ENCODE data around the gene VCL. TPM values are rescaled to one million over a fixed set of nuclear protein-coding genes. Genes with fewer than 3 reads are reported as not detected.

Gene VCL
- total and polyA plus RNA-seq, 9 of the 15 experiments (the other 6 are each of a cell fraction or from before 2014, with no cell fraction given): 29.8 to 186 (median 76.4) TPM

DNA sequence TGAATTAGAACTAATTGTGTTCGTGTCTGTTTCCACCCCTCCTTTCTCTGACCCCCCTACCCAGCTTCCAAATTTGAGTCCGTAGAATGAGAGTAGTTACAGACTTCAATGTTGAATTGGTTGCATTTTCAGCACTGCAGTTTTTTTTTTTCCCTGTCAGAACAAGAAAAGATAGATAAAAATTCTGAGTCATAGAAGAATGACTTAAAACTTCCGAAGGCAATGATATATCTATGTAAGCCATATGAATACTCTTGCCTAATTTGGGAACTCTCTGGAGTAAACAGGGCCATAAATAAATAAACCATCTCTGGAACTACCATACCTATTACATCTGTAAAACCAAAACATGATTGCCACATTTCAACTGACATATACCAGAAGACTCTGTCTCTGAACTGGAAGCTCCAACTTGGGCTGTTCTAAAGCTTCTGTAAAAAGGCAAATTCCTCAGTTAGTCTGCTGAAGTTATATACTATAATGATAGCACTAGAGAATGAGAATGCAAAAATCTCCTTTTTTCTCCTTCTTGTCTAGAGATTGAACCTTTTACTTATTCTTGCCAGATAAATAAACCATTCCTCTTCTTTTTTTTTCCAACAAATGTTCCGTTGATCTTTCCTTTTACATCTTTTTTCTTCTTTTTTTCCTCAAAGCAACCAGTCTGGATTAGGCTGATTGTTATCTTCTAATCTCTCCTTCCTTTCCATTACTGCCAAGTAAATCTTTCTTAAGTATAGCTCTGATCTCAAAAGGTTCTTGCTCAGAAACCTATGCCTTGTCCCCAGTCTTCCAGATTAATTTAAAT lies 23.5 kb downstream of the VCL start (continued):
- TF ChIP-seq, protein P1, sequence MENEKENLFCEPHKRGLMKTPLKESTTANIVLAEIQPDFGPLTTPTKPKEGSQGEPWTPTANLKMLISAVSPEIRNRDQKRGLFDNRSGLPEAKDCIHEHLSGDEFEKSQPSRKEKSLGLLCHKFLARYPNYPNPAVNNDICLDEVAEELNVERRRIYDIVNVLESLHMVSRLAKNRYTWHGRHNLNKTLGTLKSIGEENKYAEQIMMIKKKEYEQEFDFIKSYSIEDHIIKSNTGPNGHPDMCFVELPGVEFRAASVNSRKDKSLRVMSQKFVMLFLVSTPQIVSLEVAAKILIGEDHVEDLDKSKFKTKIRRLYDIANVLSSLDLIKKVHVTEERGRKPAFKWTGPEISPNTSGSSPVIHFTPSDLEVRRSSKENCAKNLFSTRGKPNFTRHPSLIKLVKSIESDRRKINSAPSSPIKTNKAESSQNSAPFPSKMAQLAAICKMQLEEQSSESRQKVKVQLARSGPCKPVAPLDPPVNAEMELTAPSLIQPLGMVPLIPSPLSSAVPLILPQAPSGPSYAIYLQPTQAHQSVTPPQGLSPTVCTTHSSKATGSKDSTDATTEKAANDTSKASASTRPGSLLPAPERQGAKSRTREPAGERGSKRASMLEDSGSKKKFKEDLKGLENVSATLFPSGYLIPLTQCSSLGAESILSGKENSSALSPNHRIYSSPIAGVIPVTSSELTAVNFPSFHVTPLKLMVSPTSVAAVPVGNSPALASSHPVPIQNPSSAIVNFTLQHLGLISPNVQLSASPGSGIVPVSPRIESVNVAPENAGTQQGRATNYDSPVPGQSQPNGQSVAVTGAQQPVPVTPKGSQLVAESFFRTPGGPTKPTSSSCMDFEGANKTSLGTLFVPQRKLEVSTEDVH (IDR thresholded peaks at IDR 0.05; ENCODE audit: low read depth, partially characterized antibody): peak; percentile 53
- TF ChIP-seq ZNF316 (IDR thresholded peaks at IDR 0.05): peak; percentile 40; the same call in 1 of the 2 replicates
- TF ChIP-seq, protein P2, sequence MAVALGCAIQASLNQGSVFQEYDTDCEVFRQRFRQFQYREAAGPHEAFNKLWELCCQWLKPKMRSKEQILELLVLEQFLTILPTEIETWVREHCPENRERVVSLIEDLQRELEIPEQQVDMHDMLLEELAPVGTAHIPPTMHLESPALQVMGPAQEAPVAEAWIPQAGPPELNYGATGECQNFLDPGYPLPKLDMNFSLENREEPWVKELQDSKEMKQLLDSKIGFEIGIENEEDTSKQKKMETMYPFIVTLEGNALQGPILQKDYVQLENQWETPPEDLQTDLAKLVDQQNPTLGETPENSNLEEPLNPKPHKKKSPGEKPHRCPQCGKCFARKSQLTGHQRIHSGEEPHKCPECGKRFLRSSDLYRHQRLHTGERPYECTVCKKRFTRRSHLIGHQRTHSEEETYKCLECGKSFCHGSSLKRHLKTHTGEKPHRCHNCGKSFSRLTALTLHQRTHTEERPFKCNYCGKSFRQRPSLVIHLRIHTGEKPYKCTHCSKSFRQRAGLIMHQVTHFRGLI (CRISPR knock-in tag; IDR thresholded peaks at IDR 0.05): no peak
- no peak for TF ChIP-seq SRSF9 (IDR thresholded peaks at IDR 0.05; ENCODE audit: borderline replicate concordance, low read depth, low read length)
- TF ChIP-seq, protein P3, sequence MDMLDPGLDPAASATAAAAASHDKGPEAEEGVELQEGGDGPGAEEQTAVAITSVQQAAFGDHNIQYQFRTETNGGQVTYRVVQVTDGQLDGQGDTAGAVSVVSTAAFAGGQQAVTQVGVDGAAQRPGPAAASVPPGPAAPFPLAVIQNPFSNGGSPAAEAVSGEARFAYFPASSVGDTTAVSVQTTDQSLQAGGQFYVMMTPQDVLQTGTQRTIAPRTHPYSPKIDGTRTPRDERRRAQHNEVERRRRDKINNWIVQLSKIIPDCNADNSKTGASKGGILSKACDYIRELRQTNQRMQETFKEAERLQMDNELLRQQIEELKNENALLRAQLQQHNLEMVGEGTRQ (CRISPR knock-in tag; IDR thresholded peaks at IDR 0.05): no peak
- TF ChIP-seq NCOA2 (IDR thresholded peaks at IDR 0.05; ENCODE audit: partially characterized antibody in 2 of 2): peak in 1 of 2 experiments; percentile 67
- TF ChIP-seq CBX8 (IDR thresholded peaks at IDR 0.05; ENCODE audit: borderline replicate concordance, extremely low read depth, low read depth, low read length, poor library complexity, severe bottlenecking): no peak
- no peak for TF ChIP-seq STAG1 (CRISPR knock-in tag; IDR thresholded peaks at IDR 0.05; ENCODE audit: borderline replicate concordance)
- TF ChIP-seq, protein P4, sequence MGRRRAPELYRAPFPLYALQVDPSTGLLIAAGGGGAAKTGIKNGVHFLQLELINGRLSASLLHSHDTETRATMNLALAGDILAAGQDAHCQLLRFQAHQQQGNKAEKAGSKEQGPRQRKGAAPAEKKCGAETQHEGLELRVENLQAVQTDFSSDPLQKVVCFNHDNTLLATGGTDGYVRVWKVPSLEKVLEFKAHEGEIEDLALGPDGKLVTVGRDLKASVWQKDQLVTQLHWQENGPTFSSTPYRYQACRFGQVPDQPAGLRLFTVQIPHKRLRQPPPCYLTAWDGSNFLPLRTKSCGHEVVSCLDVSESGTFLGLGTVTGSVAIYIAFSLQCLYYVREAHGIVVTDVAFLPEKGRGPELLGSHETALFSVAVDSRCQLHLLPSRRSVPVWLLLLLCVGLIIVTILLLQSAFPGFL (CRISPR knock-in tag; IDR thresholded peaks at IDR 0.05): no peak
- TF ChIP-seq, protein P5, sequence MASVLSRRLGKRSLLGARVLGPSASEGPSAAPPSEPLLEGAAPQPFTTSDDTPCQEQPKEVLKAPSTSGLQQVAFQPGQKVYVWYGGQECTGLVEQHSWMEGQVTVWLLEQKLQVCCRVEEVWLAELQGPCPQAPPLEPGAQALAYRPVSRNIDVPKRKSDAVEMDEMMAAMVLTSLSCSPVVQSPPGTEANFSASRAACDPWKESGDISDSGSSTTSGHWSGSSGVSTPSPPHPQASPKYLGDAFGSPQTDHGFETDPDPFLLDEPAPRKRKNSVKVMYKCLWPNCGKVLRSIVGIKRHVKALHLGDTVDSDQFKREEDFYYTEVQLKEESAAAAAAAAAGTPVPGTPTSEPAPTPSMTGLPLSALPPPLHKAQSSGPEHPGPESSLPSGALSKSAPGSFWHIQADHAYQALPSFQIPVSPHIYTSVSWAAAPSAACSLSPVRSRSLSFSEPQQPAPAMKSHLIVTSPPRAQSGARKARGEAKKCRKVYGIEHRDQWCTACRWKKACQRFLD (CRISPR knock-in tag; IDR thresholded peaks at IDR 0.05): peak; percentile 56; the same call in 1 of the 2 replicates
- TF ChIP-seq CHD2 (IDR thresholded peaks at IDR 0.05; ENCODE audit: low read depth, low read length): no peak
- TF ChIP-seq ZZZ3 (IDR thresholded peaks at IDR 0.05): no peak; the same call in 1 of the 2 replicates
- no peak for TF ChIP-seq TBP (optimal IDR thresholded peaks at IDR 0.05; ENCODE audit: low read depth, low read length)
- TF ChIP-seq, protein P6, sequence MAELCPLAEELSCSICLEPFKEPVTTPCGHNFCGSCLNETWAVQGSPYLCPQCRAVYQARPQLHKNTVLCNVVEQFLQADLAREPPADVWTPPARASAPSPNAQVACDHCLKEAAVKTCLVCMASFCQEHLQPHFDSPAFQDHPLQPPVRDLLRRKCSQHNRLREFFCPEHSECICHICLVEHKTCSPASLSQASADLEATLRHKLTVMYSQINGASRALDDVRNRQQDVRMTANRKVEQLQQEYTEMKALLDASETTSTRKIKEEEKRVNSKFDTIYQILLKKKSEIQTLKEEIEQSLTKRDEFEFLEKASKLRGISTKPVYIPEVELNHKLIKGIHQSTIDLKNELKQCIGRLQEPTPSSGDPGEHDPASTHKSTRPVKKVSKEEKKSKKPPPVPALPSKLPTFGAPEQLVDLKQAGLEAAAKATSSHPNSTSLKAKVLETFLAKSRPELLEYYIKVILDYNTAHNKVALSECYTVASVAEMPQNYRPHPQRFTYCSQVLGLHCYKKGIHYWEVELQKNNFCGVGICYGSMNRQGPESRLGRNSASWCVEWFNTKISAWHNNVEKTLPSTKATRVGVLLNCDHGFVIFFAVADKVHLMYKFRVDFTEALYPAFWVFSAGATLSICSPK (IDR thresholded peaks at IDR 0.05; ENCODE audit: borderline replicate concordance): peak; percentile 82; the same call in 1 of the 2 replicates
- no peak for TF ChIP-seq HNRNPL (IDR thresholded peaks at IDR 0.05; ENCODE audit: low read depth, low read length)
- TF ChIP-seq KLF10 (CRISPR knock-in tag; IDR thresholded peaks at IDR 0.05): no peak
- TF ChIP-seq SLC30A9 (CRISPR knock-in tag; IDR thresholded peaks at IDR 0.05): no peak

All from K562 (cell line).